GM18508 (cell line): ENCODE data around the gene SLC8A1.

Source experiments
- ATAC-seq: cut with Tn5 transposase; IDR thresholded peaks from one replicate; pipeline ENCODE4 v1.9.1; 2021; ENCODE audit warnings: moderate number of reproducible peaks; ENCODE audit not compliant: insufficient read depth, unreplicated experiment

The SLC8A1 gene

DNA sequence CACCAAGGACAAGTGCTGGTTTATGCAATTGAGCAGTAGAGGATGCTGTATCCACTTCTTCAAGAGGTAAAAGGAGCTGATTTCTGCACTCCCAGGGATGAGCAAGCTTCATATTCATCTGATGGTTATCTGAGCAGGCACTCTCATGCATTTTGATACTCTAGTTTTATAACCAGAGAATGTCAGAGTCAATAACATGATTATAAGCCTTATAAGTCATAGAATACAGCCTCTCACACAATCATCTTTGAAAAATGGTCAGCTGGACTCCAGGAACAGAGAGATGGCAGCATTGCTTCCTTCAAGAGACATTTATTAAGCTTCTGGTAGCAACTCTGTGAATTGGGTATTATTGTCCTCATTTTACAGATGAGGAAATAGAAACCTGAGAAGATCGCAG is 167.1 kb downstream of the SLC8A1 start:
- no peak for ATAC-seq

DNA sequence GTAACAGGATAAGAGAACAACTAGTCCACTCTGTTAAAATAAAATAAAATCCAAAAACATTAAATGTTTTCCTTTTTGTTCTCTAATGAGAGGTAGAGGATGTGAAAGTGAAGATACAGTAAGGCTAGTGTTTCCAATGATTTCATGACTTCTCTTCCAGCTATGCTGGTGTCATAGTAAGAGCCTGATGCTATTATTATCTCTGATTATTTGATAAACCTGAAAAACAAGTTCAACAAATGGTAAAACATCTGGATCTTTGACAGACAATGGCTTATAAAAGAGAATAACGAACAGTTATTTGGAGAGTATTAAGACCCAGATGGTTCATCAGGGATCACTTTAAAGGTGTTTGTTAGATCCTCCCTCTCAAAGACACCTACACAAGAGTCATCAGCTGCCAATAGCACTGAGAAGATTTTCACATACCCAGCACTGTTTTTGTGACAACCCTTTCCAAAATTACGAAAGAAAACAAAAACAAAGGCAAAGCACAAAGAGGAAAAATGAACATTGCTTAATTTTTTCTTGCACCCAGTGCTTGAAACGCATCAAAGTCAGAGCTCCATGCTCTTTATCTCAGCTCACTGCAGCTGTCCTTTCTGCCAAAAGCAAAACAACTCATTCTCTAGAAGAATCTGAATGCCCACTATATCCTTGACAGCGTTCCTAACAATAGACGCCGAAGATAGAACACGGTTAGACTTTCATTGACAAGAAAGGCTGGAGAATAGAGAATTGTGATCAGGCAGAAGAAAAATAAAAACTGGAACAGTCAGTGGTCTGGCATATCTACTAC is 168.6 kb downstream of the SLC8A1 start:
- ATAC-seq = no peak

DNA sequence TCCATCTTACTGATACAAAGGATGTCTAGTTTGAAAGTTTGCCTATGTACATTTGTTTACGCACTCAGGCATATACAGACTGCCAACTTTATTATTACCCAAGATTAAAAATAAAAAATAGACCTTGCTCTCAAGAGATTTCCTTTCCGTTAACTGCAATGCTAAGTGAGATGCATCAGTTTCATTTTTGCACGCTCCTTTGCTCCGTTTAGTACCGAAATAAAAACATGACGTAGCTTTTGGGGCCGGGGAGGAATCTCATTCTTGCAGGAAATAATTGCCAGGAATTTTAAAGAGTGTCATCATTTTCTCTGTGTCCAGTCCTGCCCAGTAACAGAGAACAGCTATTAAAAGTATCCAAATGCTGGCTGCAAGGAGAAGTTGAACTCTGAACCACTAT is 169.5 kb downstream of the SLC8A1 start:
- ATAC-seq = no peak

DNA sequence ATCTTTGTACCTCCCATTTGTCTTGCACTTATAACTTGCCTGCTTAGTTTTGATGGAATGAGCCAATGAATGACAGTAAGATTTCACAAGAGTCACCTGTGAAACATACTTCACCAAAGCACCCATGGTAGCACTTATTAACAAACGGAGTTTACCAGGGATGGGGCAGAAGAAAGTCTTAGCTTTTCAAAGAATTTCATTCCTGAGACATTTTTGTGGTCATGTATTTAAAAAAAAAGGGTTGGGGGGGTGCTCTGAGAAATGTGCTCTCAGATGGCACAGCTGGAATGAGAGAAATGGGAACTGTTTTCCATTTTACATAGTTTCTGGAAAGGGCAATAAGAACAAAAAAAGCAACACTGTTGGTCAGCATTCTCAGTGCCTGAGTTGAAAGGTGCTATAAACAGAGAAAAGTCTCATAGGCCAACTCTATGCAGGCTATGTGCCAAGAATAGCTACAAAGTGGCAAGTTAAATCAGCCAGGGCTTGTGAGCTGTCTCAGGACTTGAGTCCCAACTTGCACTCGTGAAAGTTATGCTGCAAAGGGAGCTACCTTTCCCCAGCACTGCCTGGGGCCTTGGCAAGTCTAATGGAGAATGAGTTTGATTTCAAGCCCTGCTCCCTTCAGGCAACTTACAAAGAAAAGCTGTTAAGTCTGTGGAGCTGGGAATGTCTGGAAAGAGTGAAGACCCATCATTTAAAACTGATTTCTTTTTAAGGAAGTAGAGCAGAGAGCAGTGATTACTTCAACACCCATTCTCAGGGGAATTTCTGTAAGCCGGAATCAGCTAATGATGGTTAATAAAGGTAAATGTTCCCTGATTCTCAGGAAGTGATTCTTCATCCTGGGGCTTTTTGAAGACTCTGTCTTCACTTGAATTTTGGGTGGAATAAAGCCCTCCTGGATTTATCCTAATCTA is 170.6 kb downstream of the SLC8A1 start:
- no peak for ATAC-seq

DNA sequence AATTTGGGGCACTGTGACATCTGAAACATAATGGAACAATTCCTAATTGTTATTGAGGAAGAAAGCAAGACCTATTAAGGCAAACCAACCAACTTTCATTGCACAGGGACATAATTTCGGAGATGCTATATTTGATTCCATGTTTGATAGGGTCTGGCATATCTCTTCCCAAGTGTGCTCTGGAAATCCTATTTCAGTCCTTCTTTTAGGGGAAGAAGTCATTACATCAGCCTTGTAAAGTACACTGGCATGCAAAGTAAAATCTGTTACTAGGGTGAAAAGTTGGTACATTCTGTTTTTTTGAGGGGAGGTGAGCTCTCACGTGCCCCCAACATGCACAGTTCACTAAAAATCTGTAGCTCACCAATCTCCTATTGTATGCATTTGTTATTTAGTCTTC is 172.4 kb downstream of the SLC8A1 start:
- no peak for ATAC-seq

DNA sequence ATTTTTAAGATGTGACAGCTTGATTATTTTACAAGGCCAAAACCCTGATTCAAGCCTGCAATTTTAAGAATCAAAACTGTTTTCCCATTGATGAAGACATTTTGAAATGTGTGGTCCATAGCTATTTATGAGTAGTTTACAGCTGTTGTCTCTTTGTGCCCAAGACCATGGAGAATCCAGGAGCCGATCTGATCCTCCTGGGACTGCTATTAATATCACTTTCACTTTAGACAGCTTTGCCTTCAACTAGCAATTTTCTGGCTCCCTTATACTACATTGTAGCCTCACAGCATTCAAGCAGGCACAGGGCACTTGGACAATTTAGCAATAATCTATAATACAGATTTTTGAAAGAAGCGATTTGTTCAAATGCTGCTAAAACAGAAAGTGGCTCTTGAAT is 172.9 kb downstream of the SLC8A1 start:
- no peak for ATAC-seq

DNA sequence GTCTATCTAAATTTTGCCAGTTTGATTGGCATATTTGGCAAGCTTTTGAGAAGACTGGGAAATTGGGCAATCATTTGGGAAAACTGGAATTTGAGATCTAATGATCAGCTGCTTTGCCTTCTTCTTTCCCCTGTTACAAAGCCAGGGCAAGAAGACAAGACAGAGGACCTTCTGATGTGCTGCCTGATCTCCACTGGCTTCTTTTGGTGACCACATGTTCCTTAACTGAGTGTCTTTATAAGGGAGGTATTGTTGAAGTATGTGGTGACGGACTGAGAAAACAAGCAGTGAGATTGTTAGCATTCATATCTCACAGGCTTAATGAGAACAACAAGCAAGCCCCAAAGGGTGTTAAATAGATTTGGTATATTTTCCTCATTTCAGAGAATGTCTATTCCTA is 175.8 kb downstream of the SLC8A1 start:
- ATAC-seq = no peak

DNA sequence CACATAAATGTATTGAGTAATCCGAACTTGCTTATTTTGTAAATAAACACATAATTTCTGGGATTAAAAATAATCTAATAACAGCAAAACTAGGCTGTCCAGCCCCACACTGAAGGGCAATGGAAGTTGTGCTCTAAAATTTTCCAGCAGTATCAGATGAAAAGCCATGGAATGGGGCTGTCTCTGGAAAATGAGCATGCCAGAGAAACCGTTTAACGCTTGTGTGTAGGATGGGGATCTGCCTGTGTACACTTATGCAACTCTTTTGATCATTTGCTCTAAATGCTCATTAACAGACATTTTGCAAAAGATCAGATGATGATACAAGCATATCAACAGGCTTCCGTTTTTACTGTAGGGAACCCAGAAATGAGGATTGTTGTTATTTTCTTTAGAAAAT is 177.6 kb downstream of the SLC8A1 start:
- no peak for ATAC-seq

DNA sequence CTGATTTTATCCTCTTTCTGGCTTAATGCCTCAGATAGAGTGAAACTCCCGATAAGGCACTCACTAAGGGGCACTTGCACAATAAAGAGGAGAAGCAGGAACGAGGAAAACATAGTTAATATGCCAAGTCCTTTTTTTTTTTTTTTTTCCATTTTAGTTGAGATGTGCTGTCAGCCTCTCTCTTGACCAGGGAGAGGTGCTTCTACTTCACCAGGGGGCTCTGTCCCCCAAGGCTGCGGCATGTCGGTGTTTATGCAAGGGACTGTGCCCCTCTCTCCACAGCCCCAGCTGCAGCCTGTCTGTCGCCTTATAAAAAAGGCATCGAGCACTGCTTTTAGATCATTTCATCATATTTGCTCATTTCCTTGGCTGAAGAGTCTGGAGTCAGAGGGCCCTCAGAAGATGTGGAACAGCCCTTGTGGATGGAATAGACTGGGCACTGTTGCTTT is 178.1 kb downstream of the SLC8A1 start:
- no peak for ATAC-seq

DNA sequence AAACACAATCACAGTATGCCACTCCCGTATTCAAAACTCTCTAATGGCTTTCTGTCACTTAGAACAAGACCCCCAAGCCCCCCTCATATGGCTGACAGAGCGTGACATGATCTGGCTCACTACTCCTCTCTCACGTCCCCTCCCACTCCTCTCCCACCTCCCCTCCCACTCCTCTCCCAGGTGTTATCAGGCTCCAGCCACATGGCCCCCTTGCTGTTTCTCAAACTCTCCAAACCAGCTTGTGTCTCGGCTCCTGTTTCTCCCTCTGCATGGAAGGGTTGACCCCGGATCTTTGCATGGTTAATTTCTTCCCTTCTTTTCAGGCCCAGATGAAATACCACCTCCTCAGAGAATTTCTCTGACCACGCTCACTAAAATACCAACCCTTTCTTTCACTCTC is 180.8 kb downstream of the SLC8A1 start:
- no peak for ATAC-seq

DNA sequence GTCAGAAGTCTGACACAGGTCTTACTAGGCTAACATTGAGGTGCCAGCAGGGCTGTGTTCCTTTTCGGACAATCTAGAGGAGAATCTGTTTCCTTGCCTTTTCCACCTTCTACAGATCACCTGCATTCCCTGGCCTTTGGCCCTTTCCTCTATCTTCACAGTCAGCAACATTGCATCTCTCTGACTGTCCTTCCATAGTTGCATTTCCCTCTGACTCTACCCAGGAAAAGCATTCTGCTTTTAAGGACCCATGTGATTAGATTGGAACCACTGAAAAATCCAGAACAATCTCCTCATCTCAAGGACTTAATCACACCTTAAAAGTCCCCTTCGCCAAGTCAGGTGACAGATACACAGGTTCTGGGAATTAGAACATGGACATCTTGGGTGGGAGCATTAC is 181.5 kb downstream of the SLC8A1 start:
- ATAC-seq = no peak

DNA sequence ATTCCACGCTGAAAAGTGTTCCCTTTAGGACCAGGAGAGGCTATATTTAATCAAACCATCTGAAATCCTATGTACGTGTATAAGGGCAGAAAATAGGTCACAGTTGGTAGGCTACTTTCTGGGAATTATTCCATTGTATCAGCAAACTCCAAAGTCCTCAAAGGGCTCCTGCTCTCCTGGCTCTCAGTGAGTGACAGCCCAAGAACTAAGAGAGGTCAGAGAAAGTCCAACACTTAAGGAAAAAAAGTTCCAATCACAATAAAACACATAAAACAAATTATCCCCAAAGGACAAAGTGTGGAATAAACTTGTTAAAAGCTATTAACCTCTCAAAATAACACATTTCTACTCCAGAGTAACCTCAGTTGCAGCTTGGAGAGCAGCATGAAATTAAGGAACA is 183.3 kb downstream of the SLC8A1 start:
- ATAC-seq = no peak

DNA sequence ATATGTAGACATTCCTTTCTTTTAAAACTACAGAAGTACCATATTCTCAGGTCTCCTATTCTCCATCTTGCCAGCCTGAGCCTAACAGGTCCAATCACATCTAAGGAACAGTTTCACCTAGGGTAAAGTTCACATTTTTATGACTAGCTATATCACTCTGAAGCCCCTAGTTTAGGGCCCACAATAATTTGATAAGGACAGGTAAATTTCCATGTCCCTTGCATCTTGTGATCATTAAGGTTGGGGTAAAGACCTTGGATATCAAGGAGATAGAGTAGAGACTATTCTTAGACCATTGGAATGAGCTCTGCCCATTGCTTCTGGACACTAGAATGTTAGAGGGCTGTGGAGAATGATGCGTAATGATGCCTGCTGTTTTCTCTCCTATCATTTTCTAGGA is 185.7 kb downstream of the SLC8A1 start:
- no peak for ATAC-seq

DNA sequence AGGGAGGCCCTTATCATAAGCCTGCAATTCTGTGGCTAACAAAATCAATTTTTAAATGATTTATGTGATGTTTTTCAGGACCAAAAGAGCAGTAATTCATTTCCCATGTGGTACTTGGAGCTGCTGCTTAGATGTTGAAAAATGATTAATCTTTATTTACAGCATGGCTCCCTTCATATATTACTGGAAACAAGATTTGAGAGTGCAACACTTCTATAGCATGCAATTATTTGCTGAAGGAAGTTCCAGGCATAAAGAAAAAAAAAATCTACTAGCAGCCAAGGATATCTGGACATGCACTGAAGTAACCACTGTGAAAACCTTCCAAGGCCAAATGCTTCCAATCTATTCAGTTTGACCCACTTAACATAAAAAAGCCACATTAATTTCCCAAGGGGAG is 186.3 kb downstream of the SLC8A1 start:
- no peak for ATAC-seq

DNA sequence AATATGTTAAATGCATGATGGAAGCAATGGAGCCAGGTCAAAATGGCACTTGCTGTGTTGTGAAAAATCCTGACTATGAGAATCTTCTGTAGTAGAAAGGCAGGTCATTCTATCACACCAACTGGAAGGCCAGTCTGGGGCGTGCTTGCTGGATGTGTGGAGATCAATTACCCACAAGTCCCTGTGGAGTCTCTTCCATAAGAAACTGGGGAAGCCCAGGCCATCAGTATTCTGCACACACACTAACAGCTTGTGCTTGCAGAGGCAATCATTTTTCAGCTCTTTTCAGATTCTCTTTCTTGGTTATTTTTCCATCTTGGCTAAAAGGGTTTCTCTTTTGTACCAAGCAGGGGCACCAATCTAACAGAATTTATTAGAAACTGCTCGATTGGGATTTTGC is 190.8 kb downstream of the SLC8A1 start:
- ATAC-seq = no peak

DNA sequence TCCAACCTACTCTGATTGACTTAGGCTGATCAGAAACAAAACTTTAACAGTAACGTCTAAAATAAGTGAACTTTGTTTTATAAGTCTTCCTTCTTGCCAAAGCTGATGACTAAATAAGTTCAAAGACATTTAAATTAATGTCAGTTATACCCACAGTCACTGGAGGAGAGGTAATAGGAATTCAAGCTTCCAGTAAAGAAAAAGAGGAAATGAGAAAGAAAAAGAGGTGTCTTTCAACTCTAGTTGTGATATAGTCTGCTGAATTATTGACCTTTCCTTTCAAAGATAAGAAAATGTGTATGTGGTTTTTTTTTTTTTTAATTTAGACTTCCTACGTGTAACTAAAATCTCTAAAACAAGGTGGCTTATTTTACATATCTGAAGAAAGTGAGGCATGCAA is 191.5 kb downstream of the SLC8A1 start:
- ATAC-seq = no peak

DNA sequence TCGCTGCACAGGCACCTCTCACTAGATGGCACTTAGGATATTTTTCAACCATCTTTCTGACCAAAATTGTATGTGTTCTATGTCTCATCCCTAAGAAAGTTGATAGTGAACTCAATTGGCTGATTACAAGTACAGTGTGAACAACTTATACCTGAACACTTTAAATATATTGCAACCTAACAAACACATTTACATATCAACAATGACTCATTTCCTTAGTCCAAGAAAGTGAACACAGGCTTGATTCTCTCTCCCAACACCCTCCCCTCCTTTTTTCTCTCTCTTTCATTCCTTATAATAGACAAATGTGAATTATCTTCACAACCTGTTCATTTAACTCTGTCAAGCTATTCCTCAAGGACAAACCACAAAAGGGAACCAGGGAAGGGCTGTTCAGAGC is 192.0 kb downstream of the SLC8A1 start:
- ATAC-seq = no peak

DNA sequence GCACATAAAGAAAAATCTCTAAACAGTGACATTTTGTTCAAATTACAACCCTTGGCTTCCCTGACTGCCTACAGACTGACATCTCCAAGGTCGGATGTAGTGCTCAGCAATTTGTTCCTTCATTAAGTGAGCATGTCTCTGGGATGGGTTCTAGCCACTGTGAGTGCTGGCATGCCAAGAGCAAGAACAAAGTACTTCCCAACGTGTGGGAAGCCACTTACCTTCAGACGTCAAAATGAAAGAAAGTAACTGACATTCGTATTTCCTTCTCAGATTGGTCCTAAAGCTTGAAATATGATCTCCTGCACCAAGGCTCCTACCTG is 193.8 kb downstream of the SLC8A1 start:
- no peak for ATAC-seq

DNA sequence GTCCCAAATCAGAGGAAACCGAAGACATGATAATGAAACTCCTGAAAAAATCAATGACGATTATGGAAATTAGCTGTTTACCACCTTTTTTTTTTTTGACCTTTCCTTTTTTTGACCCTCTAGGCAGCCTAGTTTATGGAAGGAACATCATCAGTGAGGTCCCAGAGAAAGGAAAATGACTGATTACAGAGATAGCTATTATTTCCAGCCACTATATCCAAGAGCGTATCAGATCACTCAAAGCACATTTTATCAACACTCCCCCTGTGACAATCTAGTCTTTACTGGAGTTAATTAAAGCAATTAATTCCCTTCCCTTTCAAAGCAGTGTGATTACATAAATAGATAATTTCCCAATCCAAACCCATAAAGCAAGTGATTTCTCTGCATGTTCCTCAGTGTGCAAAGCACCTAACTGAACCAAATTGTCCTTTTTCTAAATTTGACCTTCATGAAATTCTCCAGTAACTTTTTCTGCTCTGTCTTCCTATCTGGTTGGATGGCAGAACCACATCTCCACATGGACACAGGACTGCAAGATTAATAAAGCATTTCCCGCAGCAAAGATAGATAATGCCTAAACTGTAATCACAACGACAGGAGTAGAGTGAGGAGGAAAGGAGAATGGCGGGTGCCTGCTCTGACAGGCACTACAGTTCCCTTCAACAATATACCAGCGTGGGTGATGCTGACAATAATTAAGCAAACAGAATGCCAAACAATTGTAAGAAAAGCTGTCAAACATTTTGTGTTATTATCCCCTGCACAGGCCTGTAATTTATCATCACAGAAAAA is 194.4 kb downstream of the SLC8A1 start:
- ATAC-seq = no peak

DNA sequence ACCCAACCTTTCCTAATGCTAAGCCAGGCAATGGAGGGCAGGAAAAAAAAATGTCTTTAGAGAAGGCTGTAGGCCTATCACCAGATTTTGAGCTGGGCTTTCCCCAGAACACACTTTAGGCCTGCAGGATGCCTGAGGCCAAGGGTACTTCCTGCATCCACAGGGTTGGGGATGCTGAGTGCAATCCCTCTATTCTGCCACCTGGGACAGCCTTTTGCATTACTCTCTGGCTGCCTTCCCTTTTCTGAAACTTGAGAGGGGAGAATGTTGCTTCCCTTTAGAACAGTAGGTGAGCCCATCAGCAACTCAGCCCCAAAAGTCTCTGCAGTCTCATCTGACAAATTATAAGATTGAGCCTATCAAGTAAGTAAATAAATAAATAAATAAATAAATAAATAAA is 195.2 kb downstream of the SLC8A1 start:
- no peak for ATAC-seq

DNA sequence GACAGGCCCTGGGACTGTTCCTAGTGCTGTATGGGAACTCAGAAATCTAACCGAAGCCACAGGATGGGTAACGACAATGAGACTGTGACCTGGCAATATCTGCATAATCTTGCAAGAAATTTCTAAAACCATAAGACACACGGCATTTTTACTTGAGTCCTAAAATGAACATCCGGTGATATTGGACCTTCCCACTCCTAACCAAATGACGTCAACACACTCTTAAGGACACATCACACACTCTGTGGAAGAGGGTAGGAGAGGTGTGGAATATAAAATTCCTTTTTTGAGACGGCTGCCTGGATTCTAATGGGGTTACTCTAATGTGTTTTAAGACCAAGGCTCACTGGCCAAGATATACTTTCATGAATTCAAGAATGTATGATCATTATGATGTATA is 195.9 kb downstream of the SLC8A1 start:
- no peak for ATAC-seq
